ENCODE measurements around the gene WIPF1. TPM values are rescaled to one million over a fixed set of nuclear protein-coding genes. Genes with fewer than 3 reads are reported as not detected.
A peak's percentile ranks its signal among the peaks of the same experiment; 100 is the strongest.

Gene WIPF1
- total RNA-seq, 2 experiments from 2014 or later, result 170 to 183 TPM

DNA sequence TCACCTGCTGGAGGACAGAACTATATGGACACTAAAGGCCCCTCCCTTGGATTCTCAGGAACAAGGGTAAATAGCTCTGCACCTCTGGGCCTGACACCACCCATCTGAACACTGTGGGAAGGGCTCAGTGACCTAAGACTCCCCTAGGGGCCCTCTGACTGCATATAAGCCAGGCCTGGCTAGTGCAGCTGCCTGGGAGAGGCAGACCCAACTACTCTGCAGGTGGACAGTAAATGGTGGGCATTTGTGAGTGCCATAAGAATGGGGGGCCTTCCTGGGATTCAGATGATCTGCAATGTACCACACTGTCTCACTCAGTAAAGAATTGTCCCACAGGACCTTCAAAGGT, 11.2 kb upstream of the WIPF1 start:
- ChIA-PET POLR2A (interaction anchor here (0.7 to 9.8 kb wide), 7 partner anchors 8 to 25 kb away, joined by 3 to 110 read pairs (median 6); partner anchors contain the start of gene WIPF1), CTCF (interaction anchor here (1.0 to 13.8 kb wide), 6 partner anchors 9 to 79 kb away, joined by 3 to 96 read pairs (median 14); partner anchors contain the start of gene WIPF1)
- Mint-ChIP-seq H3K9me3 (no peaks in the 10 kb centered on the region), H3K4me3 (peak overlapping the region; percentile 64), H3K36me3 (peaks cover 15% of the 10 kb centered on the region), H3K4me1 (ENCODE audit: low read depth) (peaks cover 84% of the 10 kb centered on the region), H3K27me3 (no peaks in the 10 kb centered on the region), H3K27ac (peak overlapping the region; percentile 96)
- intact Hi-C loops (cut with micrococcal nuclease), result loop anchor here (1.0 kb wide), 4 partner anchors 8 to 31 kb away; partner anchors contain the start of gene WIPF1
- DNase-seq, result peak; percentile 44

DNA sequence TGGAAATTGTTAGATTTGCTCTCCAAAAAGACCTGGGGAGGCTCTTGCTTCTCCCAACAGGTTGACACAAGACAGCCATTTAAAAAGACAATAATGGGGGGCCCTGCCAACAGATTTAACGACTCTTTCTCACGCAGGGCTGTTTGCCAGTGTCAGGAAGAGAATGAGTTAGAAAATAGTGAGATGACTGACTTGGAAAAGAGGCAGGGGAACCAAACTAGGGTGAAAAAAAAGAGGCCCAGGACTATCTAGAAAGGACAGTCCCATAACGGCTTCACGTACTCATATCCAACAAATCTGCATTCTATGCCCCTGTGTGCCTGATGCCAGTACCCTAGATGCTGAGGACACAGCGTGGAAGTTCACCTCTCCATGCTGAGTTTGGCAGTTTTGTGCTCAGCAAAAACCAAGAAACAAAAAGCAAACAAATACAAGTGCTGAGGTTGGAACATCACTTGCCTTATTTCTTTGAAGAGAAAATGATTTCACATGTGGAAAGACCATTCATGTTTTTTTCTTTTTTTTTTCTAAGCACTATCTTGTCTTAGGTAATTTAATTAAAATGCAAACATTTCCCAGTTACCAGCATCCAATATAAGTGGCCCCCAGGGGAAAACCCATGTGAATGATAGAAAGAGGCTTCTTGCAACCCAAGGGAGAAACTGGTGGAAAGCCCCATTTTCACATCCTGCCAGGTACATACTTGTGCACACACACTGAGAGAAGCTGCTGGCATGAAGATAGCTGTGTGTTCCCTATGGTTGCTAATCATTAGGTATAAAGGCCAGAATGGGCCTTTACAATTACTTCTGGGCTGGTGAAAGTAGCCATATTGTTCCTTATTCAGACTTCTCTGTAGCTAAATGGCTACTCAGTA, 10.6 kb upstream of the WIPF1 start:
- peaks cover 14% of the 10 kb centered on the region for H3K36me3 Mint-ChIP-seq

DNA sequence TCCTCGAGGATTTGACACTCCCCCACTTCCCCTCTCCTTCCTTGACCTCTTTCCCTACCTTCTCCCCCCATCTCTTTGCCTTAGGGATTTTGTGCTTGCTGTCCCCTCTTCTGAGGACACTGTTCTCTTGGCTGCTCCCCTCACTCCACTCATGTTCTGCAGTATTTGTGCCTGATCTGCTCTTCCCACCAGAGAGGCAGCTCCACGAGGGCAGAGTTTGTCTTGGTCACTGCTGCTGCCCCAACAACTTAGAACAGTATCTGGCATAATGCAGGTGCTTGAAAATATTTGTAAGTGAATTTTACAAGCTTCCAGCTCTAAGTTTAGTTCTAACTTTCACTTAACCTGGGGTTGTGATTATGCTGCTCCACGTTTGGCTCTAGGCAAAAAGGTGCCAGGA, 10.0 kb upstream of the WIPF1 start:
- peak overlapping the region; percentile 96 for H3K27ac Mint-ChIP-seq
- no peaks in the 10 kb centered on the region for H3K27me3 Mint-ChIP-seq
- peaks cover 14% of the 10 kb centered on the region for H3K36me3 Mint-ChIP-seq
- intact Hi-C loops (cut with micrococcal nuclease), result no loop called here
- peak overlapping the region; percentile 64 for H3K4me3 Mint-ChIP-seq
- ChIA-PET CTCF (interaction anchor here (0.6 to 13.8 kb wide), 5 partner anchors 11 to 80 kb away, joined by 3 to 96 read pairs (median 8); no protein-coding TSS in a partner anchor), POLR2A (interaction anchor here (0.7 to 9.8 kb wide), 3 partner anchors 11 to 26 kb away, joined by 3 to 110 read pairs (median 3); partner anchors contain the start of gene WIPF1)
- H3K9me3 Mint-ChIP-seq, result no peaks in the 10 kb centered on the region
- no peak for DNase-seq
- peaks cover 86% of the 10 kb centered on the region for H3K4me1 Mint-ChIP-seq (ENCODE audit: low read depth)

More for the DNA sequence above, 10.6 kb upstream of the WIPF1 start:
- Mint-ChIP-seq H3K27ac (peak overlapping the region; percentile 96), H3K9me3 (no peaks in the 10 kb centered on the region), H3K4me3 (peak overlapping the region; percentile 64), H3K27me3 (no peaks in the 10 kb centered on the region), H3K4me1 (ENCODE audit: low read depth) (peaks cover 84% of the 10 kb centered on the region)
- peak; percentile 69 for DNase-seq
- POLR2A ChIA-PET, result interaction anchor here (0.7 to 9.8 kb wide), 7 partner anchors 9 to 26 kb away, joined by 3 to 110 read pairs (median 6); partner anchors contain the start of gene WIPF1
- CTCF ChIA-PET, result interaction anchor here (0.6 to 13.8 kb wide), 8 partner anchors 10 to 79 kb away, joined by 3 to 96 read pairs (median 8); partner anchors contain the start of gene WIPF1
- intact Hi-C loops (cut with micrococcal nuclease), result loop anchor here (1.0 kb wide), 4 partner anchors 9 to 30 kb away; partner anchors contain the start of gene WIPF1

DNA sequence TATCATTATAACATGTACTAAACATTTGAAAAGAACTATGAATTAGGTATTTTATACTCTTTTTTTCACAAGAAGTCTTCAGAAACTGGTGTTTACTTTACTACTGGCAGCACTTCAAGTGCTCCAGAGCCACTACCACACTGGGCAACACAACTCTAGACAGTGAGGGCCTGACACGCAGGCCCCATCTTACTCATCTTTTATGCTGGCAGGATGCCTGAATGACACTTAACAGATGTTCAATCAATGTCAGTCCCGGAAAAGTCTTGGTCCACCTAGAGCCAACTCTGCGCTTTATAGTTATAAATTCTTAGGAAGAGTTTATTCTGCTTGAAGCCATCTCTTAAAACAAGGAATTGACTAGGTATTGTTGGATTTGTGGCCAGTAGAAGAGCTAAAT, 8.7 kb upstream of the WIPF1 start:
- no peaks in the 10 kb centered on the region for H3K9me3 Mint-ChIP-seq
- intact Hi-C loops (cut with micrococcal nuclease), result loop anchor here (1.0 kb wide), 1 partner anchor 77 kb away; no protein-coding TSS in a partner anchor
- CTCF ChIA-PET, result interaction anchor here (0.9 to 13.8 kb wide), 8 partner anchors 10 to 143 kb away, joined by 3 to 96 read pairs (median 5); no protein-coding TSS in a partner anchor
- DNase-seq, result peak; percentile 77
- H3K27me3 Mint-ChIP-seq, result no peaks in the 10 kb centered on the region
- peak overlapping the region; percentile 96 for H3K27ac Mint-ChIP-seq
- POLR2A ChIA-PET, result interaction anchor here (1.2 to 9.8 kb wide), 3 partner anchors 10 to 80 kb away, joined by 3 to 110 read pairs (median 3); partner anchors contain the start of gene WIPF1
- H3K4me3 Mint-ChIP-seq, result peak overlapping the region; percentile 16
- peaks cover 88% of the 10 kb centered on the region for H3K4me1 Mint-ChIP-seq (ENCODE audit: low read depth)
- H3K36me3 Mint-ChIP-seq, result peaks cover 14% of the 10 kb centered on the region

DNA sequence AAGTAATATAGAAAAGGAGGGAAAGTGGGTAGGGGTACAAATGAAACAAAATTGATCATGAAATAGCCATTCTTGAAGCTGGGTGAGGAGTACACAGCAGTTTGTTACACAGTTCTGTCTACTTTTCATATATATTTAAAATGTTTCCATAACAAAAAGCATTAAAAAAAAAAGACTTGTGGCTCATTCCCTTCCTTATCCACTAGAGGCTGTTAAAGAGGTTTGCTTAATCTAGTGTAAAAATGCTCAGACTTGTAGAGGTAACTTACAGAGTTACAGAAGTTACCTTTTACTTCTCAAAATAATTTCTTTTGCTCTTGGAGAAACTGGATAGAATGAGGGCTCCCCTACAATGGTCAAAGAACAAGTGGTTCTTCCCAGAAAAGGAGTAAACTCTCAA, 8.1 kb upstream of the WIPF1 start:
- no peak for DNase-seq
- H3K36me3 Mint-ChIP-seq, result peaks cover 15% of the 10 kb centered on the region
- H3K4me1 Mint-ChIP-seq (ENCODE audit: low read depth), result peaks cover 85% of the 10 kb centered on the region
- no peaks in the 10 kb centered on the region for H3K27me3 Mint-ChIP-seq
- no peaks in the 10 kb centered on the region for H3K9me3 Mint-ChIP-seq
- H3K27ac Mint-ChIP-seq, result peak overlapping the region; percentile 96
- no peak overlapping the region for H3K4me3 Mint-ChIP-seq
- ChIA-PET POLR2A (interaction anchor here (1.2 to 9.8 kb wide), 3 partner anchors 9 to 81 kb away, joined by 3 to 110 read pairs (median 3); partner anchors contain the start of gene WIPF1), CTCF (interaction anchor here (0.6 to 13.8 kb wide), 12 partner anchors 9 to 638 kb away, joined by 3 to 96 read pairs (median 4); no protein-coding TSS in a partner anchor)
- intact Hi-C loops (cut with micrococcal nuclease), result loop anchor here (1.0 kb wide), 2 partner anchors 78 to 83 kb away; no protein-coding TSS in a partner anchor

DNA sequence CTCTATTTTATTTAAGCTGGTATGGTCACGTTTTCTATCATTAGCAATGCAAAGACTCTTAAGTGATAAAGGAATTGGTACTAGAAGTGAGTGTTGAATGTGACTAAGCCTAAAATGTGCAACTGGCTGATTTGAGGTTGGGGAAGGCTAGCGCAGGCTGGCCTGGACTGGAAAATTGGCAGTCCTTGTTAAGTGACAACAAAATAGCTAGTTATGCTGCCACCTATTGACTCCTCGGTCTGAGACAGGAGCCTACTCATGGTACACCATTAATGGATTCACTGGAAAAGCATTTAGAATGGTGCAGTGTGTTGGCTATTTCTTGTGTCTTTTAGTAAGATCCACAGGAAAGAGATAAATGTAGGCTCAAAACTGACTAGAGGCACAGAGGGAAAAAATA, 5.7 kb upstream of the WIPF1 start:
- Mint-ChIP-seq H3K27me3 (no peaks in the 10 kb centered on the region), H3K4me3 (no peak overlapping the region), H3K4me1 (ENCODE audit: low read depth) (peaks cover 85% of the 10 kb centered on the region), H3K36me3 (peaks cover 15% of the 10 kb centered on the region), H3K9me3 (no peaks in the 10 kb centered on the region), H3K27ac (peak overlapping the region; percentile 85)
- CTCF ChIA-PET, result interaction anchor here (1.0 to 13.8 kb wide), 17 partner anchors 8 to 141 kb away, joined by 3 to 96 read pairs (median 7); no protein-coding TSS in a partner anchor
- intact Hi-C loops (cut with micrococcal nuclease), result loop anchor here (1.0 kb wide), 2 partner anchors 25 to 141 kb away; no protein-coding TSS in a partner anchor
- POLR2A ChIA-PET, result interaction anchor here (0.5 to 1.0 kb wide), 5 partner anchors 10 to 80 kb away, joined by 3 read pairs; no protein-coding TSS in a partner anchor
- DNase-seq, result peak; percentile 80

DNA sequence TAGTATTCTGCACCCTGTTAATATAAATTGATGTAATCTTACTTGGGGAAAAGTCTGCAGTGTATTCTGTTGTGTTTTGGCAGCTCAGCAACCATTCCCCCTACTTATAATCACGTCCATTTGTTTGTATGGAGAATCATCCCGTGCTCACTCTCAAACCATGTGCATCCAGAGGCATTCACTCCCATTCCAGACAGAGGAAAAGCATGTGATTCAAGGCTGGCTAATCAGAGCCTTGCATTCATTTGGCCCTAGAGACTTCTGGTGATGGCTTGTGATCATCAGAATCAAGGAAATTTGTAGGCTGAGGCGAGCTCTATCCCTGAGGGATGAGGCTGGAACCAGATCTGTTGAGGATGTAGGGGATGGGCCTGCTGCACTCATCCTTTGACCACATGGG, 5.1 kb upstream of the WIPF1 start:
- CTCF ChIA-PET, result interaction anchor here (1.0 to 13.8 kb wide), 15 partner anchors 9 to 140 kb away, joined by 3 to 96 read pairs (median 10); no protein-coding TSS in a partner anchor
- DNase-seq, result no peak

DNA sequence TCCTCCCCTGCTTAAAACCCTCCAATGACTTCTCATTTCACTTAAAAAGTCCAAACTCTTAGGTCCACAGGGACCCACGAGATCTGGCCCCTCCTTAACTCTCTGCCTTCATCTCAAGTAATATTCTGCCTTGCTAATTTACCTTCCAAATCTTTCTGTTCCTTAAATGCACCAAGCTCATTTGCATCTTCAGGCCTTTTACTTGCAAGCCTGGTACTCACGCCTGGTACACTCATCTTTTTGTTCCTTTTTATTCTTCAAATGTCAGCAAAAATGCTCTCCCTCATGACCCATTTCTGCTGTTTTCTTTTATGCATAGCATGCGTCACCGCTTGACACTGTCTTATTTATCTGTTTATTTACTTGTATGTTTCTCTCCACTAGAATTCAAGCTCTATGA, 2.7 kb upstream of the WIPF1 start:
- intact Hi-C loops (cut with micrococcal nuclease), result loop anchor here (1.0 kb wide), 1 partner anchor 9 kb away; no protein-coding TSS in a partner anchor
- Mint-ChIP-seq H3K27me3 (no peaks in the 10 kb centered on the region), H3K27ac (peak overlapping the region; percentile 98), H3K4me3 (no peak overlapping the region), H3K4me1 (ENCODE audit: low read depth) (peaks cover 73% of the 10 kb centered on the region), H3K36me3 (peaks cover 23% of the 10 kb centered on the region), H3K9me3 (no peaks in the 10 kb centered on the region)
- POLR2A ChIA-PET, result interaction anchor here (1.0 to 11.0 kb wide), 5 partner anchors 10 to 81 kb away, joined by 3 to 110 read pairs (median 3); no protein-coding TSS in a partner anchor
- CTCF ChIA-PET, result interaction anchor here (0.9 to 13.8 kb wide), 5 partner anchors 23 to 137 kb away, joined by 4 to 96 read pairs (median 8); no protein-coding TSS in a partner anchor
- no peak for DNase-seq

More for the DNA sequence above, 5.1 kb upstream of the WIPF1 start:
- Mint-ChIP-seq H3K27ac (peak overlapping the region; percentile 85), H3K36me3 (peaks cover 15% of the 10 kb centered on the region), H3K27me3 (no peaks in the 10 kb centered on the region), H3K9me3 (no peaks in the 10 kb centered on the region), H3K4me3 (no peak overlapping the region), H3K4me1 (ENCODE audit: low read depth) (peaks cover 84% of the 10 kb centered on the region)
- POLR2A ChIA-PET, result interaction anchor here (1.0 kb wide), 3 partner anchors 9 to 32 kb away, joined by 3 read pairs; no protein-coding TSS in a partner anchor
- intact Hi-C loops (cut with micrococcal nuclease), result loop anchor here (1.0 kb wide), 2 partner anchors 24 to 140 kb away; no protein-coding TSS in a partner anchor

DNA sequence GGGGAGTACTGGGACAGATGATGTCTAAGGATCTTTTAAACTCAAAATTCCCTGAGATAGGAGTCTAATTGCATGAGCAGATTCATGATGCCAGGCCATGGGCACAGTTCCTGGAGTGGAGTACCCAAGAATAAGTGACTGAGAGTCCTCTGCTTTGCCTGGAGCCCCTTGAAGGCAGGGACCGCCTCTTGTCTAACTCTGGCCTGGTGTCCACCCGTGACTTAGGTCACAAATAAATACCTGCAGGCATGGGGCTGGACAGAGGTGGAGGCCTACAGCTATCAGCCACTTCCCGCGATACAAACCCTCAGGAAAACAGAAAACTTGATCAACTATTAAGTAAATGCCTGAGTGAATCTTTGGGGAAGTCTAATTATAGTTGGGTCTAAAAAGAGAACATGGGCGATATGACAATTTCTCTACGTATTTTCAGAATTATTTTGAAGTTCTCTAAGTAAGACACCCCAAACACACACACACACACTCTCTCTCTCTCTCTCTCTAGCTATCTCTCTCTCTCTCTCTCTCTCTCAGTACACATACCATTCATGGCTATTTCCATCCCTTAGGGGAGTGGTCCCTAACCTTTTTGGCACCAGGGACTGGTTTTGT, 1.8 kb upstream of the WIPF1 start:
- H3K27ac Mint-ChIP-seq, result peak overlapping the region; percentile 98
- intact Hi-C loops (cut with micrococcal nuclease), result loop anchor here (5.0 kb wide), 1 partner anchor 568 kb away; the partner anchor contains the start of gene ATF2
- no peaks in the 10 kb centered on the region for H3K9me3 Mint-ChIP-seq
- DNase-seq, result no peak
- peaks cover 29% of the 10 kb centered on the region for H3K36me3 Mint-ChIP-seq
- H3K27me3 Mint-ChIP-seq, result no peaks in the 10 kb centered on the region
- no peak overlapping the region for H3K4me3 Mint-ChIP-seq
- H3K4me1 Mint-ChIP-seq (ENCODE audit: low read depth), result peaks cover 73% of the 10 kb centered on the region
- POLR2A ChIA-PET, result interaction anchor here (0.6 to 11.0 kb wide), 6 partner anchors 11 to 82 kb away, joined by 3 to 110 read pairs (median 3); no protein-coding TSS in a partner anchor
- CTCF ChIA-PET, result interaction anchor here (0.9 to 13.8 kb wide), 6 partner anchors 17 to 88 kb away, joined by 3 to 96 read pairs (median 26); no protein-coding TSS in a partner anchor

DNA sequence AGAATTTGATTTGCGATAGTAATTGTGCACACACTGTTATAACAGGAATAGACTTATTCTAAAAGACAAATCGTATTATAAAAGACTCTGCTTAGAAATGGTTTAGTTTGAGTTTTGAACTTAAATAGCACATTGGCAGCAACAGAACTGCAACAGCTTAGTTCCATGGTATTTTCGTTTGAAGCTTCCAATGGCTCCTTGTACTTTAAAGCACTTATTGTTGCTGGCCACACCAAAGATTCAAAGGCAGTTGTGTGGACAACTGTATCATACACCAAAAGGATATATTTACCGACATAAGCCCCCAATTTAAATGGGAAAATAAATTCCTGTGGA, 627 bp downstream of the WIPF1 start:
- intact Hi-C loops (cut with micrococcal nuclease), result loop anchor here (1.0 to 5.0 kb wide), 5 partner anchors 11 to 570 kb away; partner anchors contain the start of gene ATF2
- DNase-seq, result no peak
- H3K4me1 Mint-ChIP-seq (ENCODE audit: low read depth), result peaks cover 71% of the 10 kb centered on the region
- CTCF ChIA-PET, result interaction anchor here (0.7 to 13.8 kb wide), 12 partner anchors 9 to 104 kb away, joined by 3 to 96 read pairs (median 3); no protein-coding TSS in a partner anchor
- peak overlapping the region; percentile 81 for H3K4me3 Mint-ChIP-seq
- peak overlapping the region; percentile 98 for H3K27ac Mint-ChIP-seq
- POLR2A ChIA-PET, result interaction anchor here (0.9 to 11.0 kb wide), 12 partner anchors 13 to 107 kb away, joined by 3 to 126 read pairs (median 6); no protein-coding TSS in a partner anchor
- no peaks in the 10 kb centered on the region for H3K27me3 Mint-ChIP-seq
- H3K36me3 Mint-ChIP-seq, result peaks cover 28% of the 10 kb centered on the region
- no peaks in the 10 kb centered on the region for H3K9me3 Mint-ChIP-seq

Measured in activated CD4-positive, alpha-beta memory T cell treated with anti-CD3 and anti-CD28 coated beads for 36 hours (primary cell).